AG04450 (cell line): Measurements from ENCODE around the gene ZSCAN21. TPM values are rescaled to one million over a fixed set of nuclear protein-coding genes. Genes with fewer than 3 reads are reported as not detected.

Experiments
- CTCF ChIA-PET: fragments of 300-600, 350-600 bp; formaldehyde crosslinking; extraction: SDS; loops from one replicate; lab custom pipeline; 2022; ENCODE audit warnings: antibody characterized with exemption, inconsistent platforms; lab: Charles Lee
- POLR2A ChIA-PET: fragments of 350-600 bp; formaldehyde crosslinking; extraction: SDS; loops from one replicate; lab custom pipeline; 2021; ENCODE audit warnings: antibody characterized with exemption, inconsistent platforms; lab: Yijun Ruan, JAX
- DNase-seq: peaks from one replicate; pipeline ENCODE4 v3.0.0-alpha.2; 2011; ENCODE audit warnings: low read depth, low spot score
- H3K27ac ChIP-seq: one replicate; pipeline ENCODE4 v1.5.1; 2012; ENCODE audit warnings: low read depth, low read length, control low read depth
- H3K27me3 ChIP-seq: one replicate; pipeline ENCODE4 v1.6.0; 2012; ENCODE audit warnings: low read length; ENCODE audit not compliant: control insufficient read depth, insufficient read depth
- H3K4me3 ChIP-seq: 2 replicates; pipeline ENCODE4 v1.5.1; 2011; ENCODE audit warnings: mild to moderate bottlenecking, low read depth, low read length, control low read depth
- H3K9me3 ChIP-seq: 2 replicates; pipeline ENCODE4 v1.5.1; 2012; ENCODE audit warnings: low read length; ENCODE audit not compliant: control insufficient read depth, insufficient read depth
- polyA plus RNA-seq: library from polyadenylated mRNA; depleted of rRNA; stranded (reverse); fragments of >200 nt; gene quantifications from 2 replicates; pipeline ENCODE4 v1.2.3, GENCODE V29; 2011
- TF ChIP-seq, protein P1 (sequence below): IDR thresholded peaks from 2 replicates; pipeline ENCODE4 v1.5.1; 2011; ENCODE audit warnings: low read depth, low read length, control low read depth, inconsistent platforms

The ZSCAN21 gene
- polyA plus RNA-seq, 1 experiment: 15.2 TPM

DNA sequence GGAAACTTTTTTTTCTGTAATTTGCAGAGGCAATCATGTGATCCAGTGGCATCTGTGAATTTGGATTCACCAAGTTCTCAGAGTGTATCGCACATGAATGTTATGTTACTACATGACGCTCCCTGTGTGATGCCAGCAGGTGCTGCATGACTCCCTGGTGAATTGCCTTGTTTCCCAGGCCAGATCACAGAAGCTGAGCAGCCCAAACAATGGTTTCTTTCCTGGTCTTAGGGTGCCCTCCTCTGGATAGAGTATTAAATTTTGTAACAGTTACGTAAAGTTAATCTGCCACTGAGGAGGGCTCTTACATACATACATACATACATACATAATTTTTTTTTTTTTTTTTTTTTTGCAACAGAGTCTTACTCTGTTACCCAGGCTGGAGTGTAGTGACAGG is 3.6 kb downstream of the ZSCAN21 start:
- Histone ChIP-seq H3K4me3 (no peak overlapping the region), H3K9me3 (no peaks in the 10 kb centered on the region), H3K27ac (no peak overlapping the region), H3K27me3 (no peaks in the 10 kb centered on the region)
- TF ChIP-seq, protein P1, sequence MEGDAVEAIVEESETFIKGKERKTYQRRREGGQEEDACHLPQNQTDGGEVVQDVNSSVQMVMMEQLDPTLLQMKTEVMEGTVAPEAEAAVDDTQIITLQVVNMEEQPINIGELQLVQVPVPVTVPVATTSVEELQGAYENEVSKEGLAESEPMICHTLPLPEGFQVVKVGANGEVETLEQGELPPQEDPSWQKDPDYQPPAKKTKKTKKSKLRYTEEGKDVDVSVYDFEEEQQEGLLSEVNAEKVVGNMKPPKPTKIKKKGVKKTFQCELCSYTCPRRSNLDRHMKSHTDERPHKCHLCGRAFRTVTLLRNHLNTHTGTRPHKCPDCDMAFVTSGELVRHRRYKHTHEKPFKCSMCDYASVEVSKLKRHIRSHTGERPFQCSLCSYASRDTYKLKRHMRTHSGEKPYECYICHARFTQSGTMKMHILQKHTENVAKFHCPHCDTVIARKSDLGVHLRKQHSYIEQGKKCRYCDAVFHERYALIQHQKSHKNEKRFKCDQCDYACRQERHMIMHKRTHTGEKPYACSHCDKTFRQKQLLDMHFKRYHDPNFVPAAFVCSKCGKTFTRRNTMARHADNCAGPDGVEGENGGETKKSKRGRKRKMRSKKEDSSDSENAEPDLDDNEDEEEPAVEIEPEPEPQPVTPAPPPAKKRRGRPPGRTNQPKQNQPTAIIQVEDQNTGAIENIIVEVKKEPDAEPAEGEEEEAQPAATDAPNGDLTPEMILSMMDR: peak; percentile 38
- POLR2A ChIA-PET: interaction anchor here (0.6 to 0.8 kb wide), 2 partner anchors 14 to 59 kb away, joined by 3 to 13 read pairs; no protein-coding TSS in a partner anchor
- CTCF ChIA-PET: interaction anchor here (0.6 to 11.8 kb wide), 12 partner anchors 10 to 1292 kb away, joined by 3 to 174 read pairs (median 4); partner anchors contain the start of gene ZKSCAN1
- peak; percentile 65 for DNase-seq

DNA sequence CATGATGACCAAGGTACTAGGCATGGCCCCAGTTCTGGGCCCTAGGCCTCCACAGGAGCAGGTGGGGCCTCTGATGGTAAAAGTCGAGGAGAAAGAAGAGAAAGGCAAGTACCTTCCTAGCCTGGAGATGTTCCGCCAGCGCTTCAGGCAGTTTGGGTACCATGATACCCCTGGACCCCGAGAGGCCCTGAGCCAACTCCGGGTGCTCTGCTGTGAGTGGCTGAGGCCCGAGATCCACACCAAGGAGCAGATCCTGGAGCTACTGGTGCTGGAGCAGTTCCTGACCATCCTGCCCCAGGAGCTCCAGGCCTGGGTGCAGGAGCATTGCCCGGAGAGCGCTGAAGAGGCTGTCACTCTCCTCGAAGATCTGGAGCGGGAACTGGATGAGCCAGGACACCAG is 7.4 kb downstream of the ZSCAN21 start:
- POLR2A ChIA-PET: no interaction called here
- H3K27me3 ChIP-seq: no peaks in the 10 kb centered on the region
- TF ChIP-seq, protein P1: no peak
- H3K9me3 ChIP-seq: no peaks in the 10 kb centered on the region
- no peak overlapping the region for H3K4me3 ChIP-seq
- peak overlapping the region; percentile 11 for H3K27ac ChIP-seq
- CTCF ChIA-PET: interaction anchor here (1.7 to 11.8 kb wide), 3 partner anchors 63 to 149 kb away, joined by 4 to 174 read pairs (median 6); no protein-coding TSS in a partner anchor
- DNase-seq: no peak

DNA sequence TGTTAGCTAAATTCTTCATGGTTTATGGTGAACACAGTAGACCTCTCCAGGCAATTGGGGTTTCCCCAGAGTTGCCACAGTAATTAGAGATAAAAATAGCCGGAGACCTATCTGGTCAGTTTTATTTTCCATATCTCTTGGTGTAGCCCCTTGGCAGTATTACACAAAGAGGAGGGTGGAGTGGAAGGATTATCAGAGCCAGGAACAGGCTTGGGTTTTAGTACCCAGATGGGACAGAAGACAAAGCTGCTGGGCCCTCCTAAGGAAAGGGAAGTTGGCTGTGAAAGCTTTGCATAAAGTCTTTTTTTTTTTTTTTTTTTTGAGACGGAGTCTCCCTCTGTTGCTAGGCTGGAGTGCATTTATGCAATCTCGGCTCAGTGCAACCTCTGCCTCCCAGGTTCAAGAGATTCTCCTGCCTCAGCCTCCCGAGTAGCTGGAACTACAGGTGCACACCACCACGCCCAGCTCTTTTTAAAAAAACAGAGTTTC is 9.7 kb downstream of the ZSCAN21 start:
- Histone ChIP-seq H3K4me3 (no peak overlapping the region), H3K27ac (no peak overlapping the region), H3K27me3 (no peaks in the 10 kb centered on the region), H3K9me3 (peaks cover 4% of the 10 kb centered on the region; the same call in 1 of the 2 replicates)
- POLR2A ChIA-PET: interaction anchor here (0.6 to 0.7 kb wide), 2 partner anchors 19 to 97 kb away, joined by 3 to 4 read pairs; no protein-coding TSS in a partner anchor
- TF ChIP-seq, protein P1: no peak
- CTCF ChIA-PET: interaction anchor here (0.6 to 11.8 kb wide), 3 partner anchors 23 to 80 kb away, joined by 3 to 174 read pairs (median 3); no protein-coding TSS in a partner anchor
- DNase-seq: no peak

DNA sequence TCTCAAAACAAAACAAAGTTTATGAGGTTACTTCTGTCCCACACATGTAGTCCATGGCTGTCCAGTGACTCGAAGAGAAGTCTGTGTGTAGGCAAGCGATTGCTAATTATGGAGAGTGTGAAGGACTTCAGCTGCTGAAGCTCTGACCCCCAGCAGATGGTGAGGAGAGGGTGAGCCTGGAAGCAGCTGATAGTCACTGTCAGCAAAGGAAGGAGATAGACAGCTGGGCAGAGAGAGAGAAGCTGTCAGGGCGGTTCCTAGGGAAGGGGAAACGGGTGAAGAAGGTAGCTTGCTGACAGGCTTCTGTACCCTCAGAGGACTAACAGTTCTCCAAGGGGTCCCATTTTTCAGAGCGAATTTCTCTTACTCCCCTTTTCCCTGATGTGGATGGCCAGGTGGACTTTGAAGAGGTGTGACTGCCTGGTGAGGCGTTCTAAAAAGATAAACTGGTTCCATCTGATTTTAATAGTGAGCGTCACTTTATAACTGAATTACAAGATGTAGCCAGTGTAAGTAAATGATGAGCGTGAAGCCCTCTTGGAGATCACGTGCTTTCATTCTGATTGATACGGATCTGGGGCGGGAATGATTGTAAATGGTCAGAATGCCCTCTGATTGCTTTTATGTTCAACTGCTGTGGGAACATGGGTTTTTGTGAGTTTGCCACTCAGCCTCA is 12.1 kb downstream of the ZSCAN21 start:
- Histone ChIP-seq H3K4me3 (no peak overlapping the region), H3K27ac (no peak overlapping the region), H3K9me3 (peaks cover 8% of the 10 kb centered on the region; the same call in 1 of the 2 replicates), H3K27me3 (no peaks in the 10 kb centered on the region)
- CTCF ChIA-PET: interaction anchor here (0.6 to 2.5 kb wide), 3 partner anchors 21 to 74 kb away, joined by 3 to 13 read pairs (median 6); no protein-coding TSS in a partner anchor
- TF ChIP-seq, protein P1: no peak
- DNase-seq: no peak
- POLR2A ChIA-PET: no interaction called here
